GM21447 (cell line): ENCODE data around the gene NXF1.
"Not testable (repeated sequence)": the region's sequence is repeated elsewhere in the genome, so short reads cannot be mapped to it uniquely, and the experiment has no call there.

Experiments
- ATAC-seq: cut with Tn5 transposase; IDR thresholded peaks from one replicate; pipeline ENCODE4 v1.9.1; 2021; ENCODE audit not compliant: unreplicated experiment

The NXF1 gene

DNA sequence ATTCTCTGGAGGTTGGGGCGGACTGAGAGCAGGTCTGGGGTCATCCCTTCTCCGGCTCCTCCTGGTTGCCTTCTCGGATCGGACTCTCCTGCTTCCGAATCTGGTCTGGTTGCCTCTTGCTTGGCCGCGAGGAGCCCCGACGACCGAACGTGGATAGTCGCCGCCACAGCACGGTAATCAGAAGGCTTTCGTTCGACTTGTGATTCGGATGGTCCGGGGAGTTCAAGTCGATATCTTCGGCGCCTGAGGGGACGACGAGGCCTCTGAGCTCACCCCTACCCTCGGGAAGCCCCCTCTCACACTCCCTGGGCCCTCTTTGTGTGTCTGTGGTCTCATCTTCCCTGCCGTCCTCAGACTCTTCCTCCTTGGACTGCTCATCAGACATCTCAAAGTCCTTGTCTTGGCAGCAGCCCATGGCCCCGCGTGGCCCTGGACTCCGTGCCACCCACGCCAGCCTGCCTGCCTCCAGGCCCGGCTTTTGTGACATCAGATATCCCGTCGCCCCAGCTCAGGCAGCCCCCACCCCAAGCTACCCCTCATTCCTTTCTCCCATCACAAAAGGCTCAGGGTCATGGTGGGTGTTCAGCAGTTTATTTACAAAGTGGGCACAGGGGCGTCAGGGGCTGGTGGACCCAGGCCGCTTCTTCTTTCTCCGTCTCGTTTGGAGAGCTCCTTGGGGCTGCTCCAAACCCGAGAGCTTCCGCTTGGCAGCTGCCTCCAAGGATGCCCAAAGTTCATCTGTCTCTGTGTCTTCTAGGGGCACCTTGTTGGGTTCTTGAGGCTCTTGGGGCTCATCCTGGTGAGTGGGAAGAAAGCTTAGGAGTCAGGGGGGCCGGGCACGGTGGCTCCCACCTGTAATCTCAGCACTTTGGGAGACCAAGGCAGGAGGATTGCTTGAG is 27.3 kb upstream of the NXF1 start, which contains the start of gene TEX54:
Gene TEX54 (minus strand): TSS at position 506 of the 899 bp plus-strand sequence.
- ATAC-seq: peak; percentile 11

DNA sequence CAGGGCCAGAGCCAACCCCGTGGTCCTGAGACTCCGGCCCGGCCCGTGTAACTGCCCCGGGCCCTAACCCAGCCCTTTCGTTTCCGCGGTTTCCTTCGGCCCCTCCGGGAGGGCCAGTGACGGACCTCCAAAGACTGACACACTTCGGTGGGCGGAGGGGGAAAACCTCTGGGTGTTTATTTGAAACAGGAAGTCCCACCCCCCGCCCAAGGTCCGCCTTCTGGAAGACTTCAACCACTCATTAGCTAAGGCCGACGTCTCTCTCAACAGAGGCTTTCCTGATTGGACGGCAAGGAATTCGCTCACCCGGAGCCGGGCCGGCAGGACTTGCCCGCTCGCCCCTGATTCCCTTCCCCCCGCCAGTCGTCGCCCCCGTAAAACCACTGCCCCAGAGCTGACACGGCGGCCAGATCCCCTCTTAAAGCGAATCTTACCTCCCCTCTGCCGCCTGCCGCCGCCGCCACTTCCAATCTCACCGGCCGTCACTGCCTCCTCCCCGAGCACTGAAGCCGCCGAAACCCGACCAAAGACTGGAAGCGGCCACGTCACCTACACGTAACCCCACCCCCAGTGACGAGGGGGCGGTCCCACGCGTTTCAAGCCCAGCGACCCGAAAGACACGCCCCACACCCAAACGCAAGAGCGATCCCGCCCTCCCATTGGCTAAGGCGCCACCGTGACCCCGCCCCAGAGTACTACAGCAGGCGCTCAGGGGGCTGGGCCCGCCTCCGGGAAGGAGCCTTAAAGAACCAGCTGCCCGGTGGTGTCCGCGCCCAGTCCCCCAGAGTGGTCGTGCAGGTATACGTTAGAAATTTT is 26.5 kb upstream of the NXF1 start, which contains the start of gene STX5:
Gene STX5 (minus strand): TSS at position 532 of the 816 bp plus-strand sequence. CDS start 808 bp downstream, outside the sequence.
- peak; percentile 82 for ATAC-seq

DNA sequence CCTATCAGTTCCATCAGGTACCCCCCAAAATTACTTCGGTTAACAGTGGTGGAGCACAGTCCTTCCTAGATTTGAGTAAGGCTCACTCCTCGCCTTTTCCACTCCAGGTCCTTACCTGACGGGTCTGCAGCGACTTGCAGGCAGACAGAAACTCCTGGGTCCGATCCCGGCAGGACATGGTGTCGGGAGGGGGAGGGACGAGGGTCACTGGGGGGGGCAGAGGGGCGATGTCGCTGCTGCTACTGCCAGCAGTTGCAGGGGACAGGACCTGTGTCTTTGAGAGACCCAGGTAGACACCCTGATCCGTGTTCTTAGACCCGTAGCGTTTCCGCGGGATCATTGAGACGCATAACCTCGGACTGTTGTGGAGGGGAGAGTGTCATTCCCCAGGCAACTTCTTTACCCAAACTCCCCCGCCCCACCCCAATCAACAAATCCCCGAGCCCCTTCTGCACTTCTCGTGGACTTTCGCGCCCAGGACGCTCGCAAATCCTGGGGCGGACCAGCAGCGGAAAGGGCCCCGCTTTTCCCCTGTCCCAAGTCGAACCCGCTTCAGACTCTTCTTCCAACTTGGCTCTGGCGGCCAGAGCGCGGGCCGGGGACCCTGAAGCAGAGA is 25.8 kb upstream of the NXF1 start:
- ATAC-seq: peak; percentile 3

DNA sequence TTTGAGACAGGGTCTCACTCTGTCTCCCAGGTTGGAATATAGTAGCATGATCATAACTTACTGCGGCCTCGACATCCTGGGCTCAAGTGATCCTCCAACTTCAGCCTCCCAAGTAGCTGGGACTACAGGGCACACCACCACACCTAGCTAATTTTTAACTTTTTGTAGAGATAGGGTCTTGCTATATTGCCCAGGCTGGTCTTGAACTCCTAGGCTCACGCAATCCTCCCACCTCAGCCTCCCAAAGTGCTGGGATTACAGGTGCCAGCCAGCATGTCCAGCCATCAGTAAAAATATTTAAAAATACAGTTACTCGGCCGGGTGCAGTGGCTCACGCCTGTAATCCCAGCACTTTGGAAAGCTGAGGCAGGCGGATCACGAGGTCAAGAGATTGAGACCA is 22.9 kb upstream of the NXF1 start:
- not testable (repeated sequence) for ATAC-seq

DNA sequence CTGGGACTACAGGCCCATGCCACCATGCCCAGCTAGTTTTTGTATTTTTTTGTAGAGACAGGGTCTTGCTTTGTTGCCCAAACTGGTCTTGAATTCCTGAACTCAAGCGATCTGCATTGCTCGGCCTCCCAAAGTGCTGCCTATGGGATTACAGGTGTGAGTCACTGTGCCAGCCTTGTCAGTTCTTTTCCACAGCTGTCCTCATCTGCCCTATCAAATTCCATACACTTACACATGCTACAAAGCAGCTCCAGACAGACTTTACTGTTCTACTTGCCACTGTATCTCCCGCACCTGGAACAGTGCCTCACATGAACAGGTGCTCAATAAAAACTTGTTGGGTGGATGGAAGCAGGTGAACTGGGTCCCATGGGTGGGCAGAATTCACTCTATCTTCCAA is 18.4 kb upstream of the NXF1 start:
- no peak for ATAC-seq

DNA sequence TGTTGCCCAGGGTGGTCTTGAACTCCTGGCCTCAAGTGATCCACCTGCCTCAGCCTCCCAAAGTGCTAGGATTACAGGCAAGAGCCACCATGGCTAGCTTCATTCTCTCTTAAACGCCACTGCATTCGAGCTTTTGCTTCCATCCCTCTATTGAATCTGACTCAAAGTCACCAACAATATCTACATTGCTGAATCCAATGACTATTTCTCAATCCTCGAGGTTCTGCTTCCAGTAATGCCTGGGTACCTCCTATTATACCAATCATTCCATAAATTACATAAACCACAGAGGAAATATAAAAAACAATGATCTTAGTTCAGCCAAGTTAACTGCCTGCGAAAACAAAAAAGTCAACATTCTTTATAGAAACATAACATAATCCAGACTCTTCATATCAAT is 11.9 kb upstream of the NXF1 start:
- no peak for ATAC-seq

DNA sequence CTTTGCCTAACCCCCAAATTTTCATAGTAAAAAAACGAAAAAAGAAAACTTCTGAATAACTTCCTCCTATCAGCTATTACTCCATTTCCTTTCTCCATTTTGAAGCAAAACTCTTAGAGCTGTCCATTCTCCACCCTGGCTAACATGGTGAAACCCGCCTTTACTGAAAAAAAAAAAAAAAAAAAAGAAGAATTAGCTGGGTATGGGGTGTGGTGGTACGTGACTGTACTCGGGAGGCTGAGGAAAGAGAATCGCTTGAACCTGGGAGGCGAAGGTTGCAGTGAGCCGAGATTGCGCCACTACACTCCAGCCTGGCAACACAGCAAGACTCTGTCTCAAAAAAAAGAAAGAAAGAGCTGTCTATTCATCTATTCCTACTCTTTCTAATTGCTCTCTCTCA is 11.3 kb upstream of the NXF1 start:
- no peak for ATAC-seq

DNA sequence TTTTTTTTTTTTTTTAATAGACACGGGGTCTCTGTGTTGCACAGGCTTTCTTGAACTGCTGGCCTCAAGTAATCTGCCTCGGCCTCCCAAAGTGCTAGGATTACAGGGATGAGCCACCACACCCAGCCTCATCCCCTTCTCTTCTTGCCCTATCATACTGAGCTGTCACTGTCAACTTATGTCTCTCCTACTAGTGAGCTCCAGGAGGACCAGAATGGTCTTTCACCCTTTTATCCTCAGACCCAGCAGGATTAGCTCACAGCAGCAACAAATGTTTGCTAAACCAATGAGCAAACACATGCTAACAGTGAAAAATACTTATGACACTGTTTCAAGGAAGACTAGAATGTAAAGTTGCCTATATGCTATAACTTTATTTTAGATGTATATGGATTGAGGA is 6.4 kb upstream of the NXF1 start:
- ATAC-seq: no peak

DNA sequence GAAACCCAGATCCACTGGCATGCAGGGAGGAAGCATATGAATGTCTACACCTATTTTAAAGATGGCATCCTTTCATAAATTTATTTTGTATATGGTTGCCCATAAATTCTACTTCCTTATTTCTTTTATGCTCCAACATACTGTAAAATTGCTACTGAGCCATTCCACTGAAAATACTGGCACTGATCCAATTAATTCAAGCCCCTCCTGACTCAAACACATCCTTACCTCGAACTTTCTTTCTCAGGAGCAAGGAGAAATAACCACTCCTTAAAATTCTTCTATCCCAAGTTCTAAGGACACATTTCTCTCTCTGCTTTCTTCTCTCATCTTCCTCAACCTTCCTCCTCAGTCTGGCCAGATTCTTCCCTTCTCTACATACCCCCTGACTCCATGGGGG is 5.5 kb upstream of the NXF1 start:
- no peak for ATAC-seq

DNA sequence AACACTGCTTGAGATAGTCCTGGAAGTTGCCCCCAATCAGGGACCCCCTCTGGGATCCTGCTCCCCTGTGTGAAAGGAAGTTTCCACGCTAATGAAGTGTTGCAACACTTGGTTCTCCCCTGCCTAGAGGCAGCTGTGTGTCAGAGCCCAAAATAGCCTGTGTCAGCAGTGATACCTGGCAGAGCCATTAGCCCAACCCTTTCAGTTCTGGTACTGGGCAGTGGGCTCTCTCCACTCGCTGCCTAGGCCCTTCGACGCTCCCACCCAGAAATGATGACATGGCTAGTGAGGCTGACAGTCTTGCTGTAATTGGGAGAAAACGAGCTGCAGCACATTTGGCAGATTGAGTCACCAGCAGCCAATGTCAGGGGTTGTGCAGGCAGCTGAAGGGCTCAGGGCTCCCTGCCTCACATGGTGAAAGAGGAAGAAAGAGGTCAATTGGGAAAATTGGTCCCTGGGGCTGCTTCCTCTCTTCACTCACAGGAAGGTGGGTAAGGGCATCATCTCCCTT is 1.4 kb upstream of the NXF1 start:
- ATAC-seq: no peak

DNA sequence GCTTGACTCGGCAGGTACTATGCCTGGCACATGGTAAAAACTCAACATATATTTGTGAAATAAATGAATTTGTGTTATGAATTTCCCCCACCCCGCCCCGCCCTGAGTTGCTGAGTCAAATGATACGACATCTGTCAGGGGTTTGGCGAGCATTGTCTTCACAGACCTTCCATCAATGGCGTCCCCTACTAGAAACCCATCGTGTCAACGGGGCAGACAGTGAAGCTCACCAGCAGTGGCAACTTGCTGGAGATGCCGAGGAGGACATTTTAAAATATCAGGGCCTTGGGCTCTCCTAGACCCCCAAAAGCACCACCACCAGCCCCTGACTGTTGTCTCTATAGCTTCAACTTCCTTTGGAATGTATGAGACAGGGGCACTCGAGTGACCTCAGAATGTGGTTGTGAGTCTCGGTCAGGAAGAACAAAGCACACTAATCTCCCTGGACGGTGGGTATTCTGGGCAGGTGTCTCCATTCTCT is 761 bp upstream of the NXF1 start:
- peak; percentile 3 for ATAC-seq

DNA sequence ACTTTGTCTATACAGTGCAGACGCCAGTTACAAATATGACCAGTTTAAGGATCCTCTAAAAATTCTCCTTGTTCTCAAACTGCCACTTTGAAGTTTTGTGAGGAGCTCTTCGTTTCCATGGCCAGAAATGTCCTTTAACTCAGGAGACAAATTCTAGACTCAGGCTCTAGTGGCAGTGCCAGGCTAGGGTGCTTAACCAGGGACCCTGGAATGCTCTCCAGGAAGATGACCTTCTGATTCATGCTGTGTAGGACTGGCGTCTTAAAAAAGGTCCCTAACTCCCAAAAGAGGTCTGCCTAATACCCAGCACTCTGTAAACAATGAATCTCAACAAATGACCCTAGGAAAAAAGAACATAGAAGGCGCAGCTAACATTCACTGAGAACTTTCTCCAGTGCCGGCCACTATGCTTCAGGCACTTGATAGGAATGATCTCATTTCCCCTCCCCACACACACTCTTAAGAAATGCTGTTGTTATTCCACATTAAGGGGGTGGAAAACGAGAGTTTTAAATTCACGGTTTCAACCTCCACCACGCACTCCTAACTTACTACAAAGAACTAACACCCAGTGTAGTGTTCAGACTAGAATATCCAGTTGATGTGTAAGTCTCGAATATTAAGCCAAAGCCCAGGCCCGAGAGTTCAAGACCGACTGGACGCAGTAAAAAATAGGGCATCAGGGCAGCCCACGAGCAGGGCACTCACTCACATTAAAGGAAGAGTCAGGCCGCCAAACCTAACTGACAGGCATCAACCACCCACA is 747 bp downstream of the NXF1 start:
- peak; percentile 10 for ATAC-seq

DNA sequence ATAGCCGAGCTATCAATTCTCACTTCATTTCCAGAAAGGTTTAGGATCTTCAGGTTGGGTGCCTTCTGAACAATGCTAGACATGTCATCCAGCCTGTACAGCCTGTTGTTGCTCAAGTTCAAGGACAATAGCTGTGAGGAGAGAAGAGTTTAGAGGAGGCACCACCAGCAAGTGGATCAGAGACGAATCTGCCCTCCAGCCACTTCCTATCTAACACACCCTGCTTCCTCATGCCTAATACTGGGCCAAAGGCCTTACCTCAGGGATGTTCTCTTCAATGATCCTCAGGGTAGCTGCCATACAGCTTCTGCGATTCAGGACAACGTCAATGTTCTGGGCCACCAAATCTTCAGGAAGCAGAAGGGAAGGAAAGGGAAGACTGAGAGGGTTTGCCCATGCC is 4.2 kb downstream of the NXF1 start:
- no peak for ATAC-seq

DNA sequence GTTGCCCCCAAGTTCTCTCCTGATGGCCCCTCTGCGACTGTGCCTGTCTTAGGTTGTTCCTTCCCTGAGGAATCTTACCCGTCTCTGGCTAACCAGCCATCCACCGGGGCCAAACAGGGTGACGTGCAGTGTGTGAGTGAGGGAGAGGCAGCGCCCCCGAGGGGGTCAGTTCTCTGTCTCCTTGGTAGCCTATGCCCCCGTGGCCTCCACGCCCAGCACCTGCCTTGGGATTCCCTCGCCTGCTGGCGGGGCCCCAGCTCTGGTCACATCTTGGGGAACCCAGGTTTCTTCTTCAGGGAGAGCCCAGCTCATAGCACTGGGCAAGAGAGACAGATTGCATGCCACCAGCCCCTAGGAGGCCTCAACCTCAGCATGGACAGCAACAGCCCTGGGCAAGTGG is 5.8 kb downstream of the NXF1 start:
- ATAC-seq: no peak

DNA sequence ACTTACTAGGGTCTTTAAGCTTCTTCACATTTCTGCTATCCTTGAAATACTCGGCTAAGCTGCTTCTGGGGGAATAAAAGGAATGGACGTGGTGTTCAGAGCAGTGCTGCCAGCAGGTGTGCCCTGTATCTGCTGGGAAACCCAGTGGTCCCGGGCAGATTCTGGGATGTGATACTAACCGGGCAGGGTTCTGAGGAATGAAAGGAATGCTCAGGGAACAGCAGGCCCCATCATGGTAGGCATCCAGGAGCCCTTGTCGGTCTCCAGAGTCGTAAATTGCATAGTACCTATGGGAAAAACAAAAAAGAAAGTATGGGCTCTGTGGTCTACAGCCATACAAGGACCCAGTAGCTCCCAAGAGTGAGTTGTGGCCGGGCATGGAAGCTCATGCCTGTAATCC is 9.0 kb downstream of the NXF1 start:
- no peak for ATAC-seq

DNA sequence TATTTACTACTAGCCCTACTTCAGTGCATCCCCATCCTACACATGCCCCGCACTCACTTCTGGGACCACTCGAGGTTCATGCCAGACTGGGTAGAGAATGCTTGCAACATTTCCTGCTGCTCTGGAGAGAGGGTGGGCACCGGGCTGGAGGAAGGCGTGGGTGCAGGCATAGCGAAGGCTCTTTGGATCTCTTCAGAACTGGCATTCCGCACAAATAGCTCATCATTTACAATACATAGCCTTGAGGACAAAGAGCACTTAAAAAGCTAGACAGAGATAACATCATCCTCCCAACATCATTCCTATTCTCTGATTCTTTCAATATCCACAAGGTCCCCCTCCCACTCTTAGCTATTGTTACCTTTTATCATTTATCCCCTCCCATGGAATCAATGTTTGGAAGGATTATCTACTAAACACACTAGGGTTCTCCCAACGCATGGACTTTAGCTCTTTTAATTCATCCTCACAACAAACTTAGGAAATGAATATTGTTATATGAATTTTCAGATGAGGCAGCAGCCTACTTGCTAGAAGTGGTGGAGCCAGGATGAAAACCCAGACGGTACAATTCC is 11.0 kb downstream of the NXF1 start:
- no peak for ATAC-seq

DNA sequence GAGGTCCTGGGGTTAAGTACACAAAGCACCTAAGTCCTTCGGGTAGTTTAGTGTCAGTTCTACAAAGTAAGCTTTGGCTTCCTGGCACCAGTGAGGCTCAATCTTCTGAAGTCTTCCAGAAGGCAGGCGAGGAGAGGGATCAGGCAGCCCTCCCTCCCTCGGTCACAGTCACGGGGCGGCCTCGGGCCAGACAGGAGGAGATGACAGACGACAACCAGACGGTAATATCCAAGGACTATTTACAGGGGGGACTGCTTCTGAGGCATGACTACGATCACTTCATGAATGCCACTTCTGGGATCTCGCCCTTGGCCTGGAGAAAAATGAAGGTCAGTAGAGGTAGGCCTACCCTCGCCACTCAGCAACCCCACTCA is 13.1 kb downstream of the NXF1 start:
- ATAC-seq: no peak

DNA sequence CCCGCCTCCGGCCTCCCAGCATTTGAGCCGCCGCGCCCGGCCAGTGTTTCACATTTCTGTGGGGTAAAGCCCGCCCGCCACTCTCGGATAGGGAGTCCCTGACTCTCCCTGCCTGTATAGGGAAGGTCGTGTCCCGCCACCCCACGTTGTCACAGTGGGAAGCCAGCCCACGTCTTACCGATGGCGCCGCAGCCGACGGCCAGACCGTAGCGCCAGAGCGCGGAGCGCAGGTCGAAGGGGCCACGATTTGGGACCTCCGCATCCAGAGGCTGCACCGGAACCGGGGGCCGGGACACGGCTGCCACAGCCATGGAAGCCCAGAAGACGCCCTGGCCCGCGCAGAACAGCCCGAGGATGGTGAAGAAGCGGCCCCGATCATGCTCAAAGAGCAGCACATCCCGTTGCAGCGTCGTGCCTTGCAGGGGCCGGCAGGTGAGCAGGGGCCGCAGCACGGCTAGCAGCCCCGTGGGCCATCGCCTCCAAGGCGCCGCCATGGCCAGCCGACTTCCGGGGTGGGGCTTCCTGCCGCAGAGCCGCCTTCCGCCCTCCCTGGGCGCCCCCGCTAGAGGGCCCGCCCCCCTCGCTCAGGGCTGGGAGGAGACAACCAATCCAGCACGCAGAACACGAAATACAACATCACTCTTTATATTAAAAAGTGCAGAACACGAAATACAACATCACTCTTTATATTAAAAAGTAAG is 13.6 kb downstream of the NXF1 start, which contains the start of gene TMEM223:
Gene TMEM223 (minus strand): TSS at position 506 of the 701 bp plus-strand sequence. CDS start 12 bp downstream, at position 494.
- peak; percentile 60 for ATAC-seq

DNA sequence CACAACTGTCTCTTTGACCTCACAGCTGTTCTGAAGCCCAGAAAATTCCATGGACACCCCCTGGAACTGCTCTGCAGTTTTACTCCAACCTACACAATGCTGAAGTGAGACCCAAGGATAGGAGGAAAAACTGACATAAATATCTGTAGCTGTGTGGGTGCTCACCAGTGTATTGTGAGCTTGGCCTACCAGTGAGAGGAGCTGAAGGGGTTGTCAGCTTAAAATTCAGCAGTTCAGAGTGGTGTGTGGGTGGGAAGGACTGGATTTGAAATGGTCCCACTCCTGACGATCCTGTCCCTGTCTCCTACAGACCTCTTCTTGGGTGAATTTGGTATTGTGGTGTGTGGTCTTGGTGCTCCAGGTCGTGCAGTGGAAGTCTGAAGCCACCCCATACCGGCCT is 15.7 kb downstream of the NXF1 start:
- ATAC-seq: no peak
